ENCODE measurements around the gene CENPO. TPM values are rescaled to one million over a fixed set of nuclear protein-coding genes. Genes with fewer than 3 reads are reported as not detected.

The CENPO gene
- total and polyA plus RNA-seq, 2 of the 4 experiments (the other 2 are of a cell fraction): 20.1 to 27.2 TPM

DNA sequence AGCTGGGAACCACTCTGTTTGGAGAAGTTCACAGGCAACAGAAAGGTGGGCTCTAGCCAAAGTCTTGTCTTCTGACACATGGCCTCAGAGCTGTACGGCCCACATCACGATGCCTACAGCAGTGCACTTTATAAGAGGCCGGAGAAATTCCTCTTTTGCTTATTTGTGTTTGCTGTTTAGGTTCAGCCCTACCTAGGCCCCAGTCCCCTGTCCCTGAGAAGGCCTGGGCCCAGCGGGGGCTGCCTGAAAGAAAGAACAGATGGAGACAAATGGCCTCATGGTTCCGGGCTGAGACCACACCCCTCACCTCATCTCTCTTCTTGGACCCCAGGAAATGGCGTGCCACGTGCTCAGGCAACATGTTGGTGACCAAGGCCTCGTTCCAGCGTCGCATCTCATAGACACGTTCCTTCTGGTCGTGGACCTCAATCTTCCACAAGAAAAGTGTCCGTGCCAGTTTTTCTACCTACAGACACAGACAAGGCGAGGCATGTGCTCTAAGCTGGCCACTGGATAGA lies 30.9 kb downstream of the CENPO start:
- H2AFZ ChIP-seq (replicated peaks; ENCODE audit: low read length, poor library complexity): no peak overlapping the region
- no peak overlapping the region for H2BK20ac ChIP-seq (ENCODE audit: low read depth, low read length)
- no peak overlapping the region for H2BK120ac ChIP-seq (ENCODE audit: low read depth, low read length)
- no peaks in the 10 kb centered on the region for H3K27me3 ChIP-seq (ENCODE audit: control insufficient read depth, insufficient read depth, low read length)
- H3K56ac ChIP-seq (ENCODE audit: extremely low read depth, insufficient read depth, low read length): no peak overlapping the region
- H3K4me1 ChIP-seq (ENCODE audit: control insufficient read depth, insufficient read depth, low read length): peaks cover 2% of the 10 kb centered on the region; the same call in 1 of the 2 replicates
- H4K20me1 ChIP-seq (ENCODE audit: insufficient read depth, low read length): 0 out of 2 replicates have a peak, but pooled peaks cover 4% of the 10 kb centered on the region
- dilution Hi-C loops (cut with HindIII; ENCODE audit: low sequenced_read_pairs, unreplicated experiment): no loop called here
- no peak overlapping the region for H2BK5ac ChIP-seq (ENCODE audit: low read depth, low read length, poor library complexity, severe bottlenecking)
- H3K9me1 ChIP-seq (ENCODE audit: insufficient read depth, low read length): 0 out of 2 replicates have a peak, but pooled peaks cover 2% of the 10 kb centered on the region
- intact Hi-C loops (cut with micrococcal nuclease): no loop called here
- no peak overlapping the region for H3K27ac ChIP-seq (ENCODE audit: insufficient read depth, low read length)
- no peak overlapping the region for H3K4me3 ChIP-seq (ENCODE audit: insufficient read depth, low read depth, low read length)
- H4K8ac ChIP-seq (ENCODE audit: low read depth in 2 of 2, low read length in 2 of 2): no peak overlapping the region
- peaks cover 43% of the 10 kb centered on the region for H3K36me3 ChIP-seq (ENCODE audit: control insufficient read depth, insufficient read depth, low read length)
- H3K18ac ChIP-seq (ENCODE audit: low read depth, low read length): no peak overlapping the region
- POLR2A ChIA-PET (ENCODE audit: unreplicated experiment): no interaction called here
- TF ChIP-seq BHLHE40 (IDR thresholded peaks at IDR 0.05; ENCODE audit: low read depth, low read length) (no peak), CTCF (conservative IDR thresholded peaks at IDR 0.05; ENCODE audit: low read depth, low read length) (no peak), MXI1 (IDR thresholded peaks at IDR 0.05; ENCODE audit: borderline replicate concordance, low read depth, low read length) (no peak), MAZ (IDR thresholded peaks at IDR 0.05; ENCODE audit: borderline replicate concordance, low read depth, low read length) (no peak), SMC3 (IDR thresholded peaks at IDR 0.05; ENCODE audit: low read depth, low read length) (no peak), RFX5 (IDR thresholded peaks at IDR 0.05; ENCODE audit: low read depth, low read length) (no peak), USF2 (IDR thresholded peaks at IDR 0.05; ENCODE audit: low read depth, low read length) (no peak), FOS (IDR thresholded peaks at IDR 0.05; ENCODE audit: low read depth, low read length) (no peak), NFE2L2 (IDR thresholded peaks at IDR 0.05; ENCODE audit: low read depth, low read length) (no peak), ELK1 (IDR thresholded peaks at IDR 0.05; ENCODE audit: borderline replicate concordance, low read depth, low read length) (no peak), CHD1 (IDR thresholded peaks at IDR 0.05; ENCODE audit: low read depth, low read length) (no peak), RCOR1 (IDR thresholded peaks at IDR 0.05; ENCODE audit: insufficient replicate concordance, low read length) (no peak), RAD21 (IDR thresholded peaks at IDR 0.05; ENCODE audit: low read length) (no peak), CEBPB (IDR thresholded peaks at IDR 0.05; ENCODE audit: low read depth, low read length) (no peak), MAFK (IDR thresholded peaks at IDR 0.05; ENCODE audit: low read depth, low read length) (no peak), POLR2A (IDR thresholded peaks at IDR 0.05; ENCODE audit: low read depth, low read length) (no peak)
- H3K14ac ChIP-seq (replicated peaks; ENCODE audit: low read depth, low read length): no peak overlapping the region
- H3K9ac ChIP-seq (ENCODE audit: low read depth, low read length): no peak overlapping the region
- H2BK15ac ChIP-seq (ENCODE audit: low read depth, low read length): no peak overlapping the region
- H3K79me1 ChIP-seq (ENCODE audit: low read depth in 1 of 2, low read length in 2 of 2): peaks cover 5 to 29% of the 10 kb centered on the region in 2 experiments; a peak in 3 of 4 replicates
- CTCF ChIA-PET: interaction anchor here (1.0 kb wide), 1 partner anchor 402 kb away, joined by 3 read pairs; no protein-coding TSS in a partner anchor
- no TSS peak for BruUV-seq (replicated peaks)
- no peak overlapping the region for H3K4me2 ChIP-seq (ENCODE audit: low read depth, low read length)
- no peak overlapping the region for H2AK5ac ChIP-seq (ENCODE audit: low read depth, low read length)
- H4K91ac ChIP-seq (ENCODE audit: insufficient read depth, low read depth, low read length): no peak overlapping the region
- H4K5ac ChIP-seq (ENCODE audit: low read depth, low read length): no peak overlapping the region
- DNase-seq: no peak
- no peak overlapping the region for H3K23ac ChIP-seq (ENCODE audit: low read depth, low read length)
- ATAC-seq (ENCODE audit: low read depth): no peak
- in situ Hi-C loops (cut with MboI; ENCODE audit: low sequenced_read_pairs): no loop called here
- WGBS, 2 experiments (ENCODE audit: extremely low coverage in 2 of 2, insufficient read length in 1 of 2): 99% methylated on average over 10 of the region's 14 CpGs; no CpG with 5 or more reads in 1 of the 2 experiments
- H3K9me3 ChIP-seq (ENCODE audit: control insufficient read depth, insufficient read depth, low read length): no peaks in the 10 kb centered on the region
- no peak overlapping the region for H3K4ac ChIP-seq (ENCODE audit: low read depth, low read length)
- H2AK9ac ChIP-seq (replicated peaks; ENCODE audit: low read depth, low read length, poor library complexity): no peak overlapping the region
